Fibroblast of the conjunctiva (primary cell): Measurements from ENCODE around the gene C3orf18.

Source experiments
- DNase-seq: peaks from one replicate; pipeline ENCODE4 v3.0.0-alpha.2; 2010; ENCODE audit warnings: low read depth

The C3orf18 gene

DNA sequence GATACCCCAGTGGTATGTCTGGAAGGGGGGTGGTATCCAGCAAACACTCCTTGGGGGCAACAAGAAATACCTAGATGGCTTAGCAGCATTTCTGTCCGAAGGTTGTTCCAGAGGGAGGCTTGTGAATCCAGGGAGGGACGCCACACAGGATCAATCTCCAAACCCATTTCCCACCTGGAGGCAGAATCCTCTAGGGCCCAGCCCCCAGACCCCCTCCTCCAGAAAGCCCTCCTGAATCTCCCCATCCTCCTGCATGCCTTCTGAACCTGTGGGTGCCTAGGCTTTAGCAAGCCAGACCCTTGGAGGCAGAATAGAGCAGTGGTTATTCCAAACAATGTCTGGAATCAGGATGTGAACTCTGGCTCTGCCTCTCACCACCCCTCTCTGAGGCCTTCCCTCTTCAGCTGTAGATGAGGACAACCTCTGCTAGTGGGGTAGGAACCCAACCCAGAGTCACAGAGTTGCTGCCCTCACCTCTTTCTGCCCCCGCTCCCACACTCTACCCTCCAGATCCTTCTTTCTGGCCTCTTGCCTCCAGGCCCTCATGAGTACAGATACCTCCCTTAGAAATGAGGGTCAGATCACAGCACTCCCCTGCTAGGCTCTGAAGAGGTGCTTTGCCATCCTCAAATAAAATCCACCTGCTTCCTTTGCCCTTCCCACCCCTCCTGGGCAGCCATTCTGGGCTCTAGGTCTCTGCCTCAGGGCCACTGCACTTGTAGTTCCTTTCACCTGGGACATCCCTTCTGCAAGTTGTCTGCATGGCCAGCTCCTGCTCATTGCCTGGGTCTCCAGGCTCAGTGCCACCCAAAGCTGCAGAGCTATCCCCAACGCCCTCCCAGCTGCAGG is 35.9 kb upstream of the C3orf18 start:
- no peak for DNase-seq

- DNase-seq, result no peak
Measured at GRCh38 chr3:50602595-50603191, 35.1 kb upstream of the C3orf18 start.

DNA sequence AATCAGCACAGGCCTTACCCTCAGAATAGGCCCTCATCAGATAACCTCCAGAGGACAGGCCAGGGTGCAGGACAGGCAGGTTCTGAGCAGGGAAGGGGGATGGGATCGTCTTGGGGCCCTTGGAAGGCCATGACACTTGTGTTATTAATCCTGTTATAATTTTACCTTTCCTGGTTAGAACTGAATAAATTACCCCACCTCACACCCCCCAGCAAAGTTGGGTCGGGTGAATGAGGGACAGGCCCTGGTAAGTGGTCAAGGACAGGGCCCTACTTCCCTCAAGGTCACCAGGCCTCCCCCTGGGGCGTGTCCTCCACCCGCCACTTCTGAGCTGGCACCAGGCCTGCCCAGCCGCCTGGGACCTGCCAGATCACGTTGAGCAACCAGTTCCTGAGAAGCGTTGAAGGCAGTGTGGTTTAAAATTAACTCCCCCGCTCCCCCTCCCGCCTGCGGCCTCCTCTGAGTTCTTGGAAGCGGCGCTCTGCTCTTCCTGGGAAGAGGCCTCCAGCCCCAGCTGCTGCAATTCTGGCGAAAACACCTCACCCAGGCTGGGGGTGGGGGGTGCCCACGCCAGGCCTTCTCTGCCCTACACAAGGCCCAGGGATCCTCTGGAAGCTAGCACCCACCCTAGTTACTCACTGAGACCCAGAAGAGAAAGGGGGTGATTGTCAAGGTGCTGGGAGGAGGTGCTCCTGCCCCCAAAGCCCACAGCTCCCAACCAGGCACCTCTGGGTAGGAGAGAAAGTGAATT is 33.5 kb upstream of the C3orf18 start:
- DNase-seq, result peak; percentile 92

- no peak for DNase-seq
Measured at GRCh38 chr3:50600141-50600753, 32.7 kb upstream of the C3orf18 start.

DNA sequence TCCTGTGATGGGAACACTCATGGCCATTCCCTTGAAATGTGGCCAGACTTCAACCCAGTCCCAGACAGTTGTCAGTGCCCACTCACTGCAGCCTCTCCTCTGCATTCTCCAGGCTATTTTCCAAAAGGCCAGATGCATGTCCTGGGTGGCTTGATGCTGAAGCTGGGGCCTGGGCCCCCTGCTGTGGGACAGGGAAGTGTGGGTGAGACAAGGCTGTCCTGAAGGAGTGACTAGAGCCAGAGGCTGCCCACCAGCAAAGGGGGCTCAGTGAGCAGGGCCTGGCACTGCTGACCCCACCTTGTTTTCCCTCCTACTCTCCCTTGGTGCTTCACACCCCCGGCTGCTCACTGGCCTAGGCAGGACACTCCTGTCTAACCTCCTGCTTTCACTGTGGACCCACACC is 32.2 kb upstream of the C3orf18 start:
- no peak for DNase-seq

GRCh38 chr3:50599115-50599715 is 31.7 kb upstream of the C3orf18 start:
- DNase-seq, result no peak

- DNase-seq, result no peak
Measured at GRCh38 chr3:50594253-50594785, 26.8 kb upstream of the C3orf18 start.

- DNase-seq, result no peak
Measured at GRCh38 chr3:50592568-50592967, 25.0 kb upstream of the C3orf18 start.

DNA sequence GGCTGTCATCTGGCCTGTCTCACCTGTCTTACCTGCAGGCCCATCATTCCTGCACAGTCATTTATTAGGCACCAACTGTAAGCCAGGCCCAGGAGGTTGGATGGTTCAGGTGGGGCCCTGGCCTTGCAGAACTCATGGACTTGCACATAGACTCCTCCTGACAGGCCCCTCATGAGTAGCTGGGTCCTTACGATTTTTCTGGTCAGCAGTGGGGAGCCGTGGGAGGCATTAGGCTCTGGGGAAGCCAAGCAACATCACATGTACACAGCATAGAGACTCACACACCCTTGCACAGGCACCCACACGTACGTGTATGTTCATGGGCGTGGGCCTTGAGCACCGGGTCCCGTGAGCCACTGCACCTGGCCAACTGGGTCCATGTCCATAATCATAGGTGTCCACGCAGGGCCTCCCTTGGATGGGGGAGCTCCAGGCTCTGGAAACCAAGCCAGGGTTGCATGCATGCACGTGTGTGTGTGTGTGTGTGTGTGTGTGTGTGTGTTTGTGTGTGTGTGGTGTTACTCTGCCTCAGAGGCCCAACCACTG is 23.7 kb upstream of the C3orf18 start:
- DNase-seq, result no peak

- no peak for DNase-seq
Measured at GRCh38 chr3:50588759-50589433, 21.3 kb upstream of the C3orf18 start.

GRCh38 chr3:50587806-50588758 is 20.5 kb upstream of the C3orf18 start:
- no peak for DNase-seq

- DNase-seq, result no peak
Measured at GRCh38 chr3:50587373-50587772, 19.8 kb upstream of the C3orf18 start.

- DNase-seq, result no peak
Measured at GRCh38 chr3:50586763-50587070, 19.2 kb upstream of the C3orf18 start.

DNA sequence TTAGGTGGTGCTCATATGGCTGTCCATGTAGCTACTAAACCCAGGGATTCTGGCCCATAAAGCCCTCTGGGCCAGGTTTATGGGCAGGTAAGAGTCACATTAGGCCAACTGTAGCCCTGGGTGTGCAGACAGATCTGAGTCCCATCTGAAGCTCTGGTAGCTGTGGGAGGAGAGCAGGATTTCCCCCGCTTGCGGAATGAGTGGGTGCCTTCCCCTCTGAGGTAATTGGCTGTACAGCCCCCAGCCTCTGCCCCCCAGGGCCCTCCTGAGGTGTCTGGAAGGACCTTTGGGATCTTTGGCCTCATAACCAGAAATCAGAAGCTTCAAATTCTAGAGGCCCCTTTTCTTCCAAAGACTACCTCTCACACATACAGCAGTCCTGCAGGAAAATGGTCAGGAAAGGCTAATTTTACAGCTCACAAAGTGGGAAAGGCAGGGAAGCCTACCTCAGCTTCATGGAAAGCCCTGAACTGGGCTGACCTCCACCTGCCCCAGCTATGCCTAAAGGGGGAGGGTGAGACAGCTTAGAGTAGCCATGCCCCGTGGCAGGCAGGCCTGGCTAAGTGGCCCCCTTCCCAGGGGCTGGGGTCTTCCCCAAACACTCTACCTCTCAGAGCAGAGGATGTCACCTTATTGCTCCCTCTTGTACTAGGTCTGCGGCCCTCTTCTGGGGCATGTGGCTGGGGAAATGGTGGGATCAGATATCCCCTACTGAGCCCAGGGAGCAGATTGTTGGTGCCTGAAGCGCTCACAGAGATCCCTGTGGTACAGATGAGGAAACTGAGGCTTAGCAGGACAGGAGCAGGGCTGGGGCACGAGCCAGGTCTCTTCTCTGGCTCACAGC is 18.6 kb upstream of the C3orf18 start:
- DNase-seq, result no peak

- no peak for DNase-seq
Measured at GRCh38 chr3:50584391-50584790, 16.8 kb upstream of the C3orf18 start.

DNA sequence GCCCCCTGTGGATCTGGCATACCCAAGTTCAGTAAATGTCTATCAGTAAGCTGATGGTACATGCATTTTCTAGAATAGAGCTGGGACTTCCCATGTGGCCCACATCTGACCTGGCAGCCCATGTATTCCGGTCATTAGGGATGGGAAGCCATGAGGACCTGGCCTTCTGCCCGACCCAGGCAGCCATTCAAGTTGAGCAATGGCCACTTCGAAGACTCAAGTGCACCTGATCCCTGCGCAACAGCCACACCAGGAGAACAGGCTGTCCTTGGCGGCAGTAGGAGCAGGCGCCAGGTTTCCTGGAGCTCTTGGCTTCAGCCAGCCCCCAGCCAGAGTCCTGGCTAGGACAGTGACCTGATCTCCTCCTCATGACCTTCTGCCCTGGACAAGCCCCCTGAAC is 16.4 kb upstream of the C3orf18 start:
- DNase-seq, result no peak

DNA sequence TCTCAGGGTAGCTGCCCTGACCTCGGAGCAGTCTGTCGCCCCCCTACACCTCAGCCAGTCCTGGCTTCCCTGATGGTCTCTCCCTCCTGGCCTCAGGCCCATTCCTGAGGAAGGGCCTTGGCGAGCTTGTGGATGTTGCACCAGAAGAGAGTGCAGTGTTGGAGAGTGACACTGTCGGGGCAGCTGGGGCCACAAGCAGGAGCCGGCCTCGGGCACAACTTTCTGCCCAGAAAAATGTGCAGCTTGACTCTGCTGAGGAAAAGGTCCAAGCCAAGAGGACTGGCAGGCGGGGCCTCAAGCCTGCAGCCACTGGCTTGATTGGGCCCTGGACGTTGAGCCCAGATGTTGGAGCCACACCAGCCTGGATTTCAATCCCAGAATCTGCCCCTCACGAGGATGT is 14.5 kb upstream of the C3orf18 start:
- DNase-seq, result no peak

DNA sequence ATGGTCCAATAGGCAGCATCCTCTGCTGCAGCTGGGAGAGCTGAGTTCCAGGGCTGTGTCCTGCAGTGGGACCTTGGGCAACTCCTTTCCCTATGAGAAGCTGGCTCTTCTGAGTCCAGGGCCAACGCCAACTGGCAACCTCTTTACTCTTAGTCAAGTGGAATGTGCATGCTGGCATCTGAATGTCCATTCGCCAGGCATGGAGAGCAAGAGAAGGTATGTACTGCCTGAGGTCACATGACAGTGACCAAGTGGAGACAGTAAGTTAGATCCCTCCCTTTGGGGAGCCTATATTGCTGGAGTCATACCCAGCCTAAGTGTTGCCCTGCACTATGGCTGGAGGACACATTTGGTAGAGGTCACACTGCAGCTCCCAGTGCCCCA is 13.9 kb upstream of the C3orf18 start:
- DNase-seq, result no peak
